NB4 (cell line): ENCODE data around the gene SYNDIG1.

ENCODE experiments used
- CTCF ChIP-seq: IDR thresholded peaks from one replicate; pipeline ENCODE4 v1.5.1; 2012; ENCODE audit warnings: low read depth, low read length
- MAX ChIP-seq: IDR thresholded peaks from 2 replicates; pipeline ENCODE4 v1.6.1; 2011; ENCODE audit warnings: low read depth, low read length
- POLR2A ChIP-seq: IDR thresholded peaks from 2 replicates; pipeline ENCODE4 v1.6.1; 2011; ENCODE audit warnings: mild to moderate bottlenecking; ENCODE audit not compliant: insufficient read length; ENCODE audit errors: extremely low read depth

- TF ChIP-seq CTCF (no peak), POLR2A (no peak), MAX (no peak)
These were observed 205.6 kb downstream of the SYNDIG1 start for GRCh38 chr20:24674921-24675605.
